Measurements from ENCODE around the gene ARL4C. TPM values are rescaled to one million over a fixed set of nuclear protein-coding genes. Genes with fewer than 3 reads are reported as not detected.

ARL4C gene
- total RNA-seq, 4 donors from 2014 or later: 4.5 to 23.9 (median 5.9) TPM

- no peaks in the 10 kb centered on the region for H3K36me3 ChIP-seq
- DNase-seq: no peak
- peaks cover 0 to 8% (median 4%) of the 10 kb centered on the region in 4 donors for H3K4me1 ChIP-seq
- no peaks in the 10 kb centered on the region for H3K9me3 ChIP-seq
- no peak for TF ChIP-seq POLR2A (IDR thresholded peaks at IDR 0.05)
- TF ChIP-seq CTCF (IDR thresholded peaks at IDR 0.05): no peak
- H3K27me3 ChIP-seq: no peaks in the 10 kb centered on the region
- no peak overlapping the region for H3K4me3 ChIP-seq
- H3K27ac ChIP-seq: no peak overlapping the region
Measured at GRCh38 chr2:234451242-234451641, 45.6 kb downstream of the ARL4C start.

GRCh38 chr2:234450431-234451124 lies 46.3 kb downstream of the ARL4C start:
- no peak for DNase-seq
- H3K4me1 ChIP-seq: peaks cover 0 to 15% (median 10%) of the 10 kb centered on the region in 4 donors
- no peak overlapping the region for H3K4me3 ChIP-seq
- no peaks in the 10 kb centered on the region for H3K27me3 ChIP-seq
- no peaks in the 10 kb centered on the region for H3K9me3 ChIP-seq
- no peak for TF ChIP-seq CTCF (IDR thresholded peaks at IDR 0.05)
- no peak for TF ChIP-seq POLR2A (IDR thresholded peaks at IDR 0.05)
- no peak overlapping the region for H3K27ac ChIP-seq
- H3K36me3 ChIP-seq: no peaks in the 10 kb centered on the region

GRCh38 chr2:234448506-234449184 lies 48.2 kb downstream of the ARL4C start:
- Histone ChIP-seq H3K4me3 (no peak overlapping the region), H3K27ac (no peak overlapping the region), H3K4me1 (peaks cover 0 to 26% (median 14%) of the 10 kb centered on the region in 4 donors), H3K36me3 (no peaks in the 10 kb centered on the region), H3K27me3 (no peaks in the 10 kb centered on the region), H3K9me3 (no peaks in the 10 kb centered on the region)
- no peak for DNase-seq
- no peak for TF ChIP-seq CTCF (IDR thresholded peaks at IDR 0.05)
- no peak for TF ChIP-seq POLR2A (IDR thresholded peaks at IDR 0.05)

- no peak overlapping the region for H3K4me3 ChIP-seq
- no peaks in the 10 kb centered on the region for H3K27me3 ChIP-seq
- H3K36me3 ChIP-seq: no peaks in the 10 kb centered on the region
- H3K4me1 ChIP-seq: peaks cover 0 to 26% (median 14%) of the 10 kb centered on the region in 4 donors
- no peaks in the 10 kb centered on the region for H3K9me3 ChIP-seq
- TF ChIP-seq POLR2A (IDR thresholded peaks at IDR 0.05): no peak
- no peak for TF ChIP-seq CTCF (IDR thresholded peaks at IDR 0.05)
- no peak for DNase-seq
- peak overlapping the region in 1 of 4 donors; percentile 82 for H3K27ac ChIP-seq
Measured at GRCh38 chr2:234447963-234448362, 48.9 kb downstream of the ARL4C start.

- Histone ChIP-seq H3K36me3 (no peaks in the 10 kb centered on the region), H3K4me1 (peaks cover 0 to 26% (median 14%) of the 10 kb centered on the region in 4 donors), H3K27ac (peak overlapping the region in 2 of 4 donors; percentile 74 to 82), H3K27me3 (no peaks in the 10 kb centered on the region), H3K9me3 (no peaks in the 10 kb centered on the region), H3K4me3 (no peak overlapping the region)
- TF ChIP-seq POLR2A (IDR thresholded peaks at IDR 0.05) (no peak), CTCF (IDR thresholded peaks at IDR 0.05) (no peak)
- DNase-seq: no peak
Measured at GRCh38 chr2:234447189-234447588, 49.7 kb downstream of the ARL4C start.
